ENCODE data around the gene IRF9.

- TF ChIP-seq CTCF (IDR thresholded peaks at IDR 0.05) (no peak), EP300 (IDR thresholded peaks at IDR 0.05) (no peak)
Observed at GRCh38 chr14:24138396-24139271, 22.4 kb upstream of the IRF9 start.

Data from tibial nerve (tissue), 4 donors.